Measurements from ENCODE around the gene TFR2. TPM values are rescaled to one million over a fixed set of nuclear protein-coding genes. Genes with fewer than 3 reads are reported as not detected.

Gene TFR2
- total and polyA plus RNA-seq, 9 of the 15 experiments (the other 6 are each of a cell fraction or from before 2014, with no cell fraction given), result 3.8 to 123 (median 51.1) TPM

- TF ChIP-seq ZMIZ1 (IDR thresholded peaks at IDR 0.05; ENCODE audit: low read depth in 2 of 2, low read length in 2 of 2), result no peak
- TF ChIP-seq ZNF518B (CRISPR knock-in tag; IDR thresholded peaks at IDR 0.05), result no peak
- TF ChIP-seq ZNF232 (CRISPR knock-in tag; IDR thresholded peaks at IDR 0.05), result no peak
- no peak for TF ChIP-seq SP2 (IDR thresholded peaks at IDR 0.05; ENCODE audit: extremely low read depth, low read depth, low read length, poor library complexity, severe bottlenecking)
- TF ChIP-seq NR2C1 (IDR thresholded peaks at IDR 0.05), result no peak
- no peak for TF ChIP-seq NR2C1 (tag; IDR thresholded peaks at IDR 0.05)
- no peak for TF ChIP-seq RAD21 (CRISPR knock-in tag; conservative IDR thresholded peaks at IDR 0.05 in 1 of 2, IDR thresholded peaks at IDR 0.05 in 1 of 2)
- TF ChIP-seq NR4A1 (CRISPR knock-in tag; IDR thresholded peaks at IDR 0.05), result no peak
- no peak for TF ChIP-seq NR4A1 (tag; IDR thresholded peaks at IDR 0.05)
- no peak for TF ChIP-seq ZNF124 (CRISPR knock-in tag; IDR thresholded peaks at IDR 0.05)
- peak; percentile 55 for TF ChIP-seq MAX (CRISPR knock-in tag; IDR thresholded peaks at IDR 0.05)
- peak; percentile 50; the same call in 1 of the 2 replicates for TF ChIP-seq CREM (IDR thresholded peaks at IDR 0.05; ENCODE audit: low read depth)
- no peak for TF ChIP-seq OTX1 (CRISPR knock-in tag; IDR thresholded peaks at IDR 0.05)
- no peak for TF ChIP-seq RBM17 (IDR thresholded peaks at IDR 0.05; ENCODE audit: borderline replicate concordance, low read depth, low read length)
- TF ChIP-seq CBX5 (IDR thresholded peaks at IDR 0.05; ENCODE audit: borderline replicate concordance, low read depth), result no peak
- no peak for TF ChIP-seq ID3 (CRISPR knock-in tag; IDR thresholded peaks at IDR 0.05)
- no peak for TF ChIP-seq ID3 (tag; IDR thresholded peaks at IDR 0.05)
- no peak for TF ChIP-seq ZNF224 (CRISPR knock-in tag; IDR thresholded peaks at IDR 0.05)
- TF ChIP-seq ZNF347 (CRISPR knock-in tag; IDR thresholded peaks at IDR 0.05; ENCODE audit: low read depth), result no peak
- TF ChIP-seq PHB2 (IDR thresholded peaks at IDR 0.05; ENCODE audit: low read depth), result no peak
- no peak for TF ChIP-seq GABPB1 (CRISPR knock-in tag; IDR thresholded peaks at IDR 0.05)
- no peak for TF ChIP-seq KAT2B (IDR thresholded peaks at IDR 0.05; ENCODE audit: low read depth, low read length)
- no peak for TF ChIP-seq ADNP (tag; IDR thresholded peaks at IDR 0.05)
- 0 out of 2 replicates have a peak, but pooled peaks have one; percentile 20 for TF ChIP-seq EGR1 (conservative IDR thresholded peaks at IDR 0.05)
Measured at GRCh38 chr7:100575206-100575631, 66.1 kb downstream of the TFR2 start (continued).

All from K562 (cell line).